CD8-positive, alpha-beta memory T cell (primary cell): ENCODE data around the gene TMEM161B. TPM values are rescaled to one million over a fixed set of nuclear protein-coding genes. Genes with fewer than 3 reads are reported as not detected.

Experiments used
- CTCF ChIA-PET: fragments of 350-600 bp; sonication (Branson Sonifier 250); formaldehyde crosslinking; loops from one replicate; lab custom pipeline; 2021; ENCODE audit warnings: antibody characterized with exemption; lab: Charles Lee
- POLR2A ChIA-PET: fragments of 350-600 bp; sonication (Branson Sonifier 250); formaldehyde crosslinking; loops from one replicate; lab custom pipeline; 2021; ENCODE audit warnings: antibody characterized with exemption; lab: Charles Lee
- DNase-seq, 5 donors: peaks; one replicate each; pipeline versions ENCODE4 v3.0.0 to v3.0.0-alpha.2; 2020 to 2022; ENCODE audit warnings: mixed read lengths in 1 of 5
- H3K27ac ChIP-seq: one replicate; pipeline ENCODE4 v1.7.0; 2013; ENCODE audit warnings: low read depth, mild to moderate bottlenecking, low read length, moderate library complexity
- H3K27me3 ChIP-seq: 2 replicates; pipeline ENCODE4 v1.7.0; 2013; ENCODE audit warnings: low read length, mild to moderate bottlenecking; ENCODE audit not compliant: insufficient read depth, poor library complexity, severe bottlenecking
- H3K36me3 ChIP-seq: 2 replicates; pipeline ENCODE4 v1.7.0; 2013; ENCODE audit warnings: mild to moderate bottlenecking, low read length, moderate library complexity; ENCODE audit not compliant: insufficient read depth
- H3K4me1 ChIP-seq: 2 replicates; pipeline ENCODE4 v1.7.0; 2013; ENCODE audit warnings: mild to moderate bottlenecking, low read length, moderate library complexity; ENCODE audit not compliant: insufficient read depth
- H3K4me3 ChIP-seq: 2 replicates; pipeline ENCODE4 v1.7.0; 2013; ENCODE audit warnings: mild to moderate bottlenecking, low read length
- H3K9me3 ChIP-seq: 2 replicates; pipeline ENCODE4 v1.7.0; 2013; ENCODE audit warnings: mild to moderate bottlenecking, low read length
- H3K27ac Mint-ChIP-seq, 8 donors: one replicate each; pipeline ENCODE4 v1.8.0; 2020 to 2021; ENCODE audit warnings: mixed read lengths in 8 of 8, mild to moderate bottlenecking in 6 of 8, inconsistent platforms in 3 of 8, moderate library complexity in 3 of 8
- H3K27me3 Mint-ChIP-seq, 2 donors: one replicate each; pipeline ENCODE4 v1.8.0; 2020 to 2021; ENCODE audit warnings: mixed read lengths in 2 of 2, mild to moderate bottlenecking in 1 of 2, moderate library complexity in 1 of 2
- H3K36me3 Mint-ChIP-seq, 3 donors: one replicate each; pipeline ENCODE4 v1.8.0; 2020 to 2021; ENCODE audit warnings: mixed read lengths in 3 of 3, inconsistent platforms in 1 of 3, mild to moderate bottlenecking in 1 of 3
- H3K4me1 Mint-ChIP-seq, 3 donors: one replicate each; pipeline ENCODE4 v1.8.0; 2020 to 2021; ENCODE audit warnings: mixed read lengths in 3 of 3, inconsistent platforms in 1 of 3, mild to moderate bottlenecking in 1 of 3
- H3K4me3 Mint-ChIP-seq, 7 donors: one replicate each; pipeline ENCODE4 v1.8.0; 2020 to 2021; ENCODE audit warnings: mixed read lengths in 7 of 7, mild to moderate bottlenecking in 6 of 7, moderate library complexity in 4 of 7, inconsistent platforms in 2 of 7
- H3K9me3 Mint-ChIP-seq, 5 donors: one replicate each; pipeline ENCODE4 v1.8.0; 2020 to 2022; ENCODE audit warnings: mixed read lengths in 5 of 5, mild to moderate bottlenecking in 3 of 5, moderate library complexity in 2 of 5, inconsistent platforms in 1 of 5
- polyA plus RNA-seq: library from polyadenylated mRNA; unstranded; fragments of 300-500 nt; fragmentation: Illumina TruSeq; gene quantifications from one replicate; pipeline ENCODE4 v1.2.3, GENCODE V29; 2021
- total RNA-seq, 2 experiments: library from RNA; stranded (reverse); gene quantifications; one replicate each; pipeline ENCODE4 v1.2.3, GENCODE V29; 2021

TMEM161B gene
- total and polyA plus RNA-seq, 3 experiments from 2014 or later: 9.8 to 23.6 (median 20.5) TPM

DNA sequence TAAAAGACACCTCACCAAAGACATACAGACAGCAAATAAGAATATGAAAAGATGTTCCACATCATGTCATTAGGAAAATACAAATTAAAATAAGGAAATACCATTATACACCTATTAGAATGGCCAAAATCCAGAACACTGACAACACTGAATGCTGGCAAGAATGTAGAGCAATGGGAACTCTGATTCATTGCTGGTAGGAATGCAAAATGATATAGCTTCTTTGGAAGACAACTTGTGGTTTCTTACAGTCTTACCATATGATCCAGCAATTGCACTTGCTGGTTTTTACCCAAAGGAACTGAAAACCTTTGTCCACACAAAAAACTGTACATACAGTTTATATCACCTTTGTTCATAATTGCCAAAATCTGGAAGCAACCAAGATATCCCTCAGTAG is 6.5 kb downstream of the TMEM161B start:
- Mint-ChIP-seq H3K36me3 (peaks cover 3 to 46% (median 19%) of the 10 kb centered on the region in 3 donors), H3K27ac (peak overlapping the region in 1 of 8 donors; percentile 28)

DNA sequence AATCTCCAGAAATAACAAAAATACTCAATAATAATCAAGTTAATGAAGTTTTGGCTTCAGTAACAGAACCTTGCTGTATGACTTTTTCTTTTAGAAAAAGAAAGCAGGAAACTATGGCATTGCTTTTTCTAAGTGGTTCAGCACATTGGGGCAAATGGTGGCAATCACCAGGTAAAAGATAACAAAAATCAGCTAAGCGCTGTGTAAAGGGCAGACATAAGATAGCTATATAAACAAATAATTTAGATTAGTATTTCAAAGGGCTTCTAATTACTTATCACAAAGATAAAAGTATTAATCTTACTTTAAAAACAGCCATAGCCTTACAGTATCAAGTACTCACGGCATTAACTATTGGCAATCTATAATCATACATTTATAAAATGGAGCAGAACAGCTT is 10.0 kb downstream of the TMEM161B start:
- CTCF ChIA-PET: no interaction called here
- peaks cover 36 to 75% (median 71%) of the 10 kb centered on the region in 3 donors for H3K4me1 Mint-ChIP-seq

More for the DNA sequence above, 6.5 kb downstream of the TMEM161B start:
- H3K27me3 ChIP-seq: no peaks in the 10 kb centered on the region
- Mint-ChIP-seq H3K4me1 (peaks cover 41 to 74% (median 65%) of the 10 kb centered on the region in 3 donors), H3K4me3 (no peak overlapping the region), H3K9me3 (no peaks in the 10 kb centered on the region), H3K27me3 (no peaks in the 10 kb centered on the region)
- peaks cover 4% of the 10 kb centered on the region for H3K36me3 ChIP-seq
- CTCF ChIA-PET: interaction anchor here (1.3 kb wide), 1 partner anchor 58 kb away, joined by 3 read pairs; no protein-coding TSS in a partner anchor
- H3K27ac ChIP-seq: no peak overlapping the region
- H3K4me3 ChIP-seq: no peak overlapping the region
- POLR2A ChIA-PET: no interaction called here
- peaks cover 4% of the 10 kb centered on the region for H3K4me1 ChIP-seq
- no peak for DNase-seq
- H3K9me3 ChIP-seq: no peaks in the 10 kb centered on the region

DNA sequence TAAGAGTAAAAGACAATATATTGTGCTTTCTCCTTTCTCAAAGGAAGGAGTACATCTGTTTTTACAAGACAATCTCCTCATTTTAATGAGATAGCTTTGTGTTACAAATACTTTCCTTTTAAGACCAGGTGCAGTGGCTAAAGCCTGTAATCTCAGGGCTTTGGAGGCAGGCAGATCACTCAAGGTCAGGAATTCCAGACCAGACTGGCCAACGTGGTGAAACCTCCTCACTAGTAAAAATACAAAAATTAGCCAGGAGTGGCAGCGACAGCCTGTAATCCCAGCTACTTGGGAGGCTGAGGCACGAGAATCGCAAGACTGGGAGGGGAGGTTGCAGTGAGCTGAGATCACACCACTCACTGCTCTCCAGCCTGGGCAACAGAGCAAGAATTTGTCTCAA is 11.8 kb downstream of the TMEM161B start:
- Histone ChIP-seq H3K4me1 (no peaks in the 10 kb centered on the region), H3K27ac (no peak overlapping the region), H3K27me3 (no peaks in the 10 kb centered on the region), H3K36me3 (no peaks in the 10 kb centered on the region), H3K9me3 (no peaks in the 10 kb centered on the region), H3K4me3 (no peak overlapping the region)
- H3K36me3 Mint-ChIP-seq: peaks cover 0 to 25% (median 12%) of the 10 kb centered on the region in 3 donors
- H3K4me1 Mint-ChIP-seq: peaks cover 36 to 75% (median 73%) of the 10 kb centered on the region in 3 donors
- CTCF ChIA-PET: no interaction called here
- H3K4me3 Mint-ChIP-seq: peak overlapping the region in 1 of 7 donors; percentile 59
- H3K9me3 Mint-ChIP-seq: no peaks in the 10 kb centered on the region
- H3K27me3 Mint-ChIP-seq: no peaks in the 10 kb centered on the region
- POLR2A ChIA-PET: no interaction called here
- no peak for DNase-seq
- peak overlapping the region in 1 of 8 donors; percentile 12 for H3K27ac Mint-ChIP-seq

More for the DNA sequence above, 10.0 kb downstream of the TMEM161B start:
- no peak overlapping the region for H3K27ac ChIP-seq
- Mint-ChIP-seq H3K27ac (no peak overlapping the region), H3K36me3 (peaks cover 0 to 31% (median 12%) of the 10 kb centered on the region in 3 donors), H3K4me3 (no peak overlapping the region), H3K9me3 (no peaks in the 10 kb centered on the region), H3K27me3 (no peaks in the 10 kb centered on the region)
- H3K27me3 ChIP-seq: no peaks in the 10 kb centered on the region
- H3K4me1 ChIP-seq: no peaks in the 10 kb centered on the region
- H3K4me3 ChIP-seq: no peak overlapping the region
- DNase-seq: no peak
- no peaks in the 10 kb centered on the region for H3K9me3 ChIP-seq
- H3K36me3 ChIP-seq: no peaks in the 10 kb centered on the region
- POLR2A ChIA-PET: no interaction called here

DNA sequence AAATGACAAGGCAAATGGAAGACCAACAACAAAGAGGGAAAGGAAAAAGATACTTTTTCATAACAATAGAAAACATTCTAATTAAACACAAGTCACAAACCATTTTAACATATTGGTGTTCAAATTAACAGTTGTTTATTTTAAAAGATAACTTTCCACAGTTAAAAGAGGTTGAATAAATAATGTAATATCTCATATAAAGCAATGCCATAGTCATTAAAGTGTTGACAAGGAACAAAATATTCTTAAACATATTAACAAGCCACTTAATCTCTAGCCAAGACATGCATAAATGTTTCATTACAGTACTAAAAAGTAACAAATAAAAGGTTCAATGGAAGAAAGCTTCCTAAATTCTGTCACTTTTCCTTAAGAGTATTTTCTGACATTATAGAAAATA is 12.6 kb downstream of the TMEM161B start:
- Histone ChIP-seq H3K36me3 (no peaks in the 10 kb centered on the region), H3K27me3 (no peaks in the 10 kb centered on the region), H3K4me1 (peaks cover 3% of the 10 kb centered on the region), H3K27ac (no peak overlapping the region), H3K4me3 (no peak overlapping the region), H3K9me3 (no peaks in the 10 kb centered on the region)
- Mint-ChIP-seq H3K27me3 (no peaks in the 10 kb centered on the region), H3K9me3 (no peaks in the 10 kb centered on the region), H3K4me3 (no peak overlapping the region), H3K36me3 (peaks cover 0 to 22% (median 8%) of the 10 kb centered on the region in 3 donors), H3K4me1 (peaks cover 35 to 75% (median 73%) of the 10 kb centered on the region in 3 donors), H3K27ac (no peak overlapping the region)
- POLR2A ChIA-PET: no interaction called here
- CTCF ChIA-PET: no interaction called here
- DNase-seq: no peak

DNA sequence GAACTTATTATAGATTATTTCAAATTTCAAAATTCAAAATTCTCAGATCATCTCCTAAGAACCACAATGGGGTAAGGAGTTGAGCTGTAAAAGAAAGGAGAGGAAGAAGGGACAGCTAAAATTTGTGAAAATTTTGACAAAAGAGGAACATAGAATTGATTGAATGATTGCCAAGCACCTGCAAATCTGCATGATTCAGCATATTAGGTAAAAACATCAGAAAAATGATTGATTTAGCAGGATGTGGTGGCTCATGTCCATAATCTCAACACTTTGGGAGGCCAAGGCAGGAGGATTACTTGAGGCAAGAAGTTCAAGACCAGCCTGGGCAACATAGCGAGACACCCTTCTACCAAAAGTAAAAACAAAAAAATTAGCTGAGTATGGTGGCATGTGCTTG is 14.3 kb downstream of the TMEM161B start:
- CTCF ChIA-PET: no interaction called here
- Histone ChIP-seq H3K27me3 (no peaks in the 10 kb centered on the region), H3K27ac (no peak overlapping the region), H3K36me3 (no peaks in the 10 kb centered on the region), H3K4me1 (peaks cover 15% of the 10 kb centered on the region), H3K4me3 (no peak overlapping the region), H3K9me3 (no peaks in the 10 kb centered on the region)
- Mint-ChIP-seq H3K27ac (no peak overlapping the region), H3K4me1 (peaks cover 48 to 89% (median 86%) of the 10 kb centered on the region in 3 donors), H3K27me3 (no peaks in the 10 kb centered on the region), H3K4me3 (no peak overlapping the region), H3K36me3 (peaks cover 0 to 18% (median 14%) of the 10 kb centered on the region in 3 donors), H3K9me3 (no peaks in the 10 kb centered on the region)
- POLR2A ChIA-PET: no interaction called here
- DNase-seq: no peak

DNA sequence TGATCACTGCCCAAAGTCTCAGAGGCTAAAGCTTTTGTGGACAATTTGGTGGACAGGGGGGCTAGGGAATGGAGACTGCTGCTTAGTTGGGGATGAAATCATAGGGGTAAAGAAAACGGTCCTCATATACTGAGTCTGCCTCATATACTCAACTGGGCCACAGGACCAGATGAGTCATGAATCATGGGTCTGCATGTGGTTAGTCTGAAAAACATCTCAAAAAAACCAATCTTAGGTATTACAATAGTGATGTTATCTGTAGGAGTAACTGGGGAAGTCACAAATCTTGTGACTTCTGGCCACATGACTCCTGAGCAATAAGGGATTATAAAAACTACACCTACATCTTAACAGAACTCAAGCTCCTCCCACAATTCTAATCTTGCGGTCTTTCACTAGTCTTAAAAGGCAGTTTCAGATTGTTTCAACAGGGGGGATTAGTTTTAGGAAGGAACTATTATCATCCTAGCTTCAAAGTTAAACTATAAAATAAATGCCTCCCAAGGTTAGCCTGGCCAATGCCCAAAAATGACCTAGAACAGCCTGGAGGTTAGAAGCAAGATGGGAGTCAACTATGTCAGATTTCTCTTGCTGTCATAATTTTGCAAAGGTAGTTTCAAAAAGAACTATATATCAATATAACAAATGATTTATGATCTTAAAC is 17.5 kb downstream of the TMEM161B start:
- Histone ChIP-seq H3K9me3 (no peaks in the 10 kb centered on the region), H3K27me3 (no peaks in the 10 kb centered on the region), H3K4me1 (peaks cover 15% of the 10 kb centered on the region), H3K36me3 (no peaks in the 10 kb centered on the region), H3K4me3 (no peak overlapping the region), H3K27ac (no peak overlapping the region)
- Mint-ChIP-seq H3K9me3 (no peaks in the 10 kb centered on the region), H3K27ac (peak overlapping the region in 7 of 8 donors; percentile 3 to 77 (median 64)), H3K27me3 (no peaks in the 10 kb centered on the region), H3K4me3 (peak overlapping the region in 3 of 7 donors; percentile 8 to 29 (median 9)), H3K4me1 (peaks cover 62 to 92% (median 86%) of the 10 kb centered on the region in 3 donors), H3K36me3 (peaks cover 0 to 14% (median 13%) of the 10 kb centered on the region in 3 donors)
- peak in 2 of 5 donors; percentile 1 to 54 for DNase-seq
- ChIA-PET POLR2A (no interaction called here), CTCF (interaction anchor here (1.4 kb wide), 1 partner anchor 36 kb away, joined by 3 read pairs; no protein-coding TSS in a partner anchor)

DNA sequence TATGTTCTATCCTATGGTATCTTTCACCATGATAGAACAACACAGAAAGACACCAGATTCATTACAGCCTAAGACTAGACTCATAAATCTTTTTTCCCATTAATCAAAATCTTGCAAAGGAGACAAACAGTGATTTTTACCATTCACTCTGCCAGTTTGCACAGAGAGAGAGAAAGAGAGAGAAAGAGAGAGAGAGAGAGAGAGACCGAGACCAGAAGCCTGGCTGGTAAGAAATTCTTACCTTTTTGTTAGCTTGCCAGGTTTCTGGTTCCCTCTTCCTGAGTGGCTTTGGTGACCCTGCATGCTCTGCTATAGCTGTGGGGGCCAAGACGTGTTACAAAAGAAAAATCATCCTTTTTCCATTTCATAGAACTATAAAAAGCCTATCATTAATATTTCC is 18.6 kb downstream of the TMEM161B start:
- POLR2A ChIA-PET: no interaction called here
- CTCF ChIA-PET: interaction anchor here (1.4 kb wide), 1 partner anchor 34 kb away, joined by 3 read pairs; no protein-coding TSS in a partner anchor
- H3K9me3 ChIP-seq: no peaks in the 10 kb centered on the region

More for the DNA sequence above, 18.6 kb downstream of the TMEM161B start:
- H3K4me3 Mint-ChIP-seq: no peak overlapping the region
- no peaks in the 10 kb centered on the region for H3K27me3 Mint-ChIP-seq
- Histone ChIP-seq H3K4me1 (peaks cover 15% of the 10 kb centered on the region), H3K4me3 (no peak overlapping the region), H3K27me3 (no peaks in the 10 kb centered on the region), H3K27ac (no peak overlapping the region), H3K36me3 (no peaks in the 10 kb centered on the region)
- peak overlapping the region in 2 of 8 donors; percentile 60 to 81 for H3K27ac Mint-ChIP-seq
- H3K9me3 Mint-ChIP-seq: no peaks in the 10 kb centered on the region
- H3K36me3 Mint-ChIP-seq: peaks cover 0 to 14% (median 11%) of the 10 kb centered on the region in 3 donors
- H3K4me1 Mint-ChIP-seq: peaks cover 68 to 92% (median 85%) of the 10 kb centered on the region in 3 donors
- DNase-seq: no peak
